Fibroblast of lung (primary cell): Measurements from ENCODE around the gene SSR2. TPM values are rescaled to one million over a fixed set of nuclear protein-coding genes. Genes with fewer than 3 reads are reported as not detected.

Experiments
- DNase-seq, 2 donors: peaks; one replicate each; pipeline versions ENCODE4 v3.0.0 to v3.0.0-alpha.2; 2010; ENCODE audit warnings: low read depth in 2 of 2
- H2AFZ ChIP-seq: 2 replicates; pipeline ENCODE4 v1.5.1; 2012; ENCODE audit warnings: low read length, control low read depth, inconsistent platforms
- H3K27ac ChIP-seq: 2 replicates; pipeline ENCODE4 v1.5.1; 2011; ENCODE audit warnings: low read length, control low read depth; ENCODE audit not compliant: insufficient read depth
- H3K27me3 ChIP-seq: 2 replicates; pipeline ENCODE4 v1.5.1; 2011; ENCODE audit warnings: mild to moderate bottlenecking, low read length; ENCODE audit not compliant: control insufficient read depth, insufficient read depth
- H3K36me3 ChIP-seq: 2 replicates; pipeline ENCODE4 v1.5.1; 2011; ENCODE audit warnings: low read length; ENCODE audit not compliant: control insufficient read depth, insufficient read depth
- H3K4me1 ChIP-seq: 2 replicates; pipeline ENCODE4 v1.5.1; 2011; ENCODE audit warnings: low read length; ENCODE audit not compliant: control insufficient read depth, insufficient read depth; ENCODE audit errors: extremely low read depth
- H3K4me2 ChIP-seq: 2 replicates; pipeline ENCODE4 v1.5.1; 2011; ENCODE audit warnings: low read length, control low read depth; ENCODE audit not compliant: insufficient read depth; ENCODE audit errors: extremely low read depth
- H3K4me3 ChIP-seq, 4 experiments: fragments of 200-600 bp in 1 of 4; sonication (generic) in 1 of 4; replicated peaks in 1 of 4; 2 replicates each; pipeline ENCODE4 v1.5.1; 2011 to 2016; ENCODE audit warnings: low read length in 4 of 4, low read depth in 3 of 4, mild to moderate bottlenecking in 3 of 4, control low read depth in 2 of 4, inconsistent platforms in 1 of 4, mixed read lengths in 1 of 4; ENCODE audit not compliant: insufficient read depth in 1 of 4; ENCODE audit errors: control extremely low read depth in 1 of 4
- H3K79me2 ChIP-seq: 2 replicates; pipeline ENCODE4 v1.5.1; 2012; ENCODE audit warnings: mild to moderate bottlenecking, low read length, inconsistent platforms; ENCODE audit not compliant: control insufficient read depth, insufficient read depth
- H3K9ac ChIP-seq: 2 replicates; pipeline ENCODE4 v1.5.1; 2011; ENCODE audit warnings: mild to moderate bottlenecking, low read length, control low read depth; ENCODE audit not compliant: insufficient read depth
- H3K9me3 ChIP-seq: 2 replicates; pipeline ENCODE4 v1.5.1; 2012; ENCODE audit warnings: low read depth, low read length; ENCODE audit not compliant: control insufficient read depth, insufficient read depth
- H4K20me1 ChIP-seq: 2 replicates; pipeline ENCODE4 v1.5.1; 2011; ENCODE audit warnings: low read length; ENCODE audit not compliant: control insufficient read depth, insufficient read depth; ENCODE audit errors: extremely low read depth
- CTCF ChIP-seq, 2 donors: IDR thresholded peaks in 1 of 2; conservative IDR thresholded peaks in 1 of 2; 1 replicate in 1 of 2; 2 replicates in 1 of 2; pipeline ENCODE4 v1.5.1; 2011 to 2012; ENCODE audit warnings: low read length in 2 of 2, control low read depth in 1 of 2, inconsistent platforms in 1 of 2, low read depth in 1 of 2, mild to moderate bottlenecking in 1 of 2
- EZH2 ChIP-seq: IDR thresholded peaks from 2 replicates; pipeline ENCODE4 v1.5.1; 2012; ENCODE audit warnings: low read length, control low read depth, mild to moderate bottlenecking; ENCODE audit errors: missing control alignments
- polyA plus RNA-seq, 2 donors: library from polyadenylated mRNA; depleted of rRNA in 1 of 2; stranded (reverse) in 1 of 2; unstranded in 1 of 2; fragments of >200 nt; gene quantifications; 2 replicates each; pipeline ENCODE4 v1.2.1, GENCODE V29; 2011 to 2012; ENCODE audit warnings: missing spikeins in 1 of 2
- total RNA-seq: library from RNA; depleted of rRNA; stranded (reverse); fragments of >200 nt; gene quantifications from 2 replicates; pipeline ENCODE4 v1.2.1, GENCODE V29; 2014

Gene SSR2
- total and polyA plus RNA-seq, 2 donors (not counting 1 experiment from before 2014, with no cell fraction given): 304 to 673 TPM

- peak overlapping the region; percentile 17 to 90 (median 56) for H3K4me3 ChIP-seq
- H2AFZ ChIP-seq: no peak overlapping the region
- H3K27me3 ChIP-seq: no peaks in the 10 kb centered on the region
- no peaks in the 10 kb centered on the region for H3K9me3 ChIP-seq
- H3K4me1 ChIP-seq: peaks cover 34% of the 10 kb centered on the region
- peak in 1 of 2 donors; percentile 37 for DNase-seq
- no peaks in the 10 kb centered on the region for H4K20me1 ChIP-seq
- H3K27ac ChIP-seq: no peak overlapping the region
- H3K9ac ChIP-seq: no peak overlapping the region
- H3K79me2 ChIP-seq: peaks cover 92% of the 10 kb centered on the region
- TF ChIP-seq EZH2 (no peak), CTCF (conservative IDR thresholded peaks at IDR 0.05 in 1 of 2, IDR thresholded peaks at IDR 0.05 in 1 of 2; ENCODE audit: low read depth in 1 of 2, low read length in 2 of 2) (no peak)
- H3K36me3 ChIP-seq: peaks cover 4% of the 10 kb centered on the region
- H3K4me2 ChIP-seq: peak overlapping the region; percentile 78
Observed at GRCh38 chr1:155974208-155975115, 46.3 kb downstream of the SSR2 start.

- TF ChIP-seq EZH2: no peak
- TF ChIP-seq CTCF (conservative IDR thresholded peaks at IDR 0.05 in 1 of 2, IDR thresholded peaks at IDR 0.05 in 1 of 2; ENCODE audit: low read depth in 1 of 2, low read length in 2 of 2): no peak
- Histone ChIP-seq H4K20me1 (no peaks in the 10 kb centered on the region), H3K79me2 (peaks cover 92% of the 10 kb centered on the region), H3K4me1 (peaks cover 42% of the 10 kb centered on the region), H3K9ac (no peak overlapping the region), H3K4me3 (no peak overlapping the region), H3K9me3 (no peaks in the 10 kb centered on the region), H3K27me3 (no peaks in the 10 kb centered on the region), H3K27ac (no peak overlapping the region), H2AFZ (no peak overlapping the region), H3K36me3 (peaks cover 6% of the 10 kb centered on the region), H3K4me2 (no peak overlapping the region)
- no peak for DNase-seq
Observed at GRCh38 chr1:155973723-155974122, 47.0 kb downstream of the SSR2 start.

GRCh38 chr1:155971910-155972809 lies 48.6 kb downstream of the SSR2 start:
- Histone ChIP-seq H3K27me3 (no peaks in the 10 kb centered on the region), H2AFZ (no peak overlapping the region), H3K9ac (no peak overlapping the region), H3K4me1 (peaks cover 56% of the 10 kb centered on the region), H3K27ac (no peak overlapping the region), H3K4me3 (no peak overlapping the region), H4K20me1 (no peaks in the 10 kb centered on the region), H3K4me2 (no peak overlapping the region), H3K9me3 (no peaks in the 10 kb centered on the region), H3K36me3 (peaks cover 11% of the 10 kb centered on the region), H3K79me2 (peaks cover 91% of the 10 kb centered on the region)
- TF ChIP-seq CTCF (conservative IDR thresholded peaks at IDR 0.05 in 1 of 2, IDR thresholded peaks at IDR 0.05 in 1 of 2; ENCODE audit: low read depth in 1 of 2, low read length in 2 of 2) (no peak), EZH2 (no peak)
- no peak for DNase-seq
